ENCODE results near the gene OR5D14. TPM values are rescaled to one million over a fixed set of nuclear protein-coding genes. Genes with fewer than 3 reads are reported as not detected.

The OR5D14 gene
- total RNA-seq: not detected in 2 replicates

DNA sequence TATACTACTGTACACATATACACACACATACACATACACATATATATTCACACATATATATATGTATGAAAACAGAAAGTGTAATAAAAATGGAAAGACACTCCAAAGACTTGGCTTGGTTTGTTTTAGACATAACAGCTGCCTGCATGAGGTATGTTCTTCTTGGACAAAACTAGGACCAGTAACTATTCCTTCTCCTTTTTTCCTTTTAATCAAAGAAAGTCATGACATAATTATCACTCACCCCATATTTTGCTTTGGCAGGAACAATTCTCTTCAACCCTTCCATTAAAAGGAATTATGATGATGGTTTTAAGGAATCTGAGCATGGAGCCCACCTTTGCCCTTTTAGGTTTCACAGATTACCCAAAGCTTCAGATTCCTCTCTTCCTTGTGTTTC lies at the start of gene OR5D14:
OR5D14 (plus strand) TSS at position 301 of the 400 bp plus-strand sequence; CDS start at position 301, 0 bp downstream.

DNA sequence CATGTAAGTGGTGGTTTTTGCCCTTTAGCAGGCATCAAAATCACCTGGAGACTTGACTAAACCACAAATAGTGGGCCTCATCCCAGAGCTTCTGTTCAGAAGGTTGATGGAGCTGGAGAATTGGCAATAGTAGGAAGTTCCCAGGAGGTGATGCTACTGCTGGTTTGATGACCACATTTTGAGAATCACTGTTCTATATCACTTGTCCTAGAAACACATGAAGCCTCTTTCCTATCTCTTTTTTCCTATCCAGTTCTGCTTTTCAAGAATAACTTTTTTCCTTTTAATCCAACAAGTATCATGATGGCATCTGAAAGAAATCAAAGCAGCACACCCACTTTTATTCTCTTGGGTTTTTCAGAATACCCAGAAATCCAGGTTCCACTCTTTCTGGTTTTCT lies 22.2 kb upstream of the OR5D14 start, which contains the start of gene OR5D13:
OR5D13 (plus strand) TSS at position 301 of the 400 bp plus-strand sequence; CDS start at position 301, 0 bp downstream.

GRCh38 chr11:55811067-55811466 lies 15.7 kb downstream of the OR5D14 start, which contains the start of gene OR5L1:
Gene OR5L1, plus strand, starts transcription at chr11:55811367. Its CDS starts 100 bp downstream, at chr11:55811467.

GRCh38 chr11:55819330-55819729 lies 24.0 kb downstream of the OR5D14 start, which contains the start of gene OR5D18:
Gene OR5D18, plus strand, starts transcription at chr11:55819630. Its CDS starts 0 bp downstream, at chr11:55819630.

DNA sequence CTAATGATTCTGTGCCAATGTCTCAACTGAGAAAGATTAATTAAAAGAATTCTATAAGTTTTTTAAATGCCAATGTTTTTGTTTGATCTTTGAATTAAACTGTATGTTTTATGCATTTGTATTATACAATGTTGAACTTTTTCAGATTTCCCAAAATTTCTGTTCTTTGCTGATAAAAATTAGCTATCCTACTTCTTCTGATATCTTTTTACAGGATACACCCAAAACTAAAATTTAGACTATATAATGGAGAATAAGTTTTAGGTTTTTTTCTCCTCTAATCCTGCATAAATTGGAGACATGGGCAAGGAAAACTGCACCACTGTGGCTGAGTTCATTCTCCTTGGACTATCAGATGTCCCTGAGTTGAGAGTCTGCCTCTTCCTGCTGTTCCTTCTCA lies 31.6 kb downstream of the OR5D14 start, which contains the start of gene OR5L2:
OR5L2 (plus strand) TSS at position 301 of the 400 bp plus-strand sequence; CDS start at position 301, 0 bp downstream.

DNA sequence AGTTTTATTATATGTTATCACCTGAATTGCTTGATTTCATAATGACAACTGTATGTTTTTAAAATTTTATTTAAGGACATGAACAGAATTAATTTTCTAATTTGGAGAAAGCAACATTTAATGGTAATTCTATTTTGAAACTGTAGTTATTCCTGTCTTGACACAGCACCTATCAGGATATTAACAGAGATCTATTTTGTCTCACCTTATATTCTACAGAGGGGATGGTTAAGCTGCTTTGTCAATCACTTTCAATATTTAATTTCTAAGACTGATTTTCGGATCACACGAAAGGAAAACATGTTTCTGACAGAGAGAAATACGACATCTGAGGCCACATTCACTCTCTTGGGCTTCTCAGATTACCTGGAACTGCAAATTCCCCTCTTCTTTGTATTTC lies 43.1 kb downstream of the OR5D14 start, which contains the start of gene OR5D16:
OR5D16 (plus strand) TSS at position 301 of the 400 bp plus-strand sequence; CDS start at position 301, 0 bp downstream.

Other genes starting within 250 kb of the OR5D14 start
- gene OR4C15, start 241.1 kb upstream of the OR5D14 start, total RNA-seq: not detected in 2 replicates
- not detected in 2 replicates for gene OR4C16, start 223.4 kb upstream of the OR5D14 start, total RNA-seq
- not detected in 2 replicates for gene OR4C11, start 187.9 kb upstream of the OR5D14 start, total RNA-seq
- not detected in 2 replicates for gene OR4P4, start 160.4 kb upstream of the OR5D14 start, total RNA-seq
- not detected in 2 replicates for gene OR4S2, start 147.2 kb upstream of the OR5D14 start, total RNA-seq
- gene OR4C6, start 133.4 kb upstream of the OR5D14 start, total RNA-seq: not detected in 2 replicates
- not detected in 2 replicates for gene OR5D13, start 22.1 kb upstream of the OR5D14 start, total RNA-seq
- gene OR5L1, start 15.8 kb downstream of the OR5D14 start, total RNA-seq: not detected in 2 replicates
- gene OR5D18, start 24.1 kb downstream of the OR5D14 start, total RNA-seq: not detected in 2 replicates
- gene OR5L2, start 31.7 kb downstream of the OR5D14 start, total RNA-seq: not detected in 2 replicates
- not detected in 2 replicates for gene OR5D16, start 43.2 kb downstream of the OR5D14 start, total RNA-seq
- gene TRIM51, start 87.7 kb downstream of the OR5D14 start, total RNA-seq: not detected in 2 replicates
- not detected in 2 replicates for gene OR5W2, start 119.0 kb downstream of the OR5D14 start, total RNA-seq
- gene OR5I1, start 140.8 kb downstream of the OR5D14 start, total RNA-seq: not detected in 2 replicates
- not detected in 2 replicates for gene OR10AG1, start 174.4 kb downstream of the OR5D14 start, total RNA-seq
- gene OR5F1, start 199.1 kb downstream of the OR5D14 start, total RNA-seq: not detected in 2 replicates
- not detected in 2 replicates for gene OR5AS1, start 232.1 kb downstream of the OR5D14 start, total RNA-seq

Data from airway epithelial cell (primary cell).